IPS-20b (cell line): ENCODE results near the gene GAD2.
"Not testable (repeated sequence)": the region's sequence is repeated elsewhere in the genome, so short reads cannot be mapped to it uniquely, and the experiment has no call there.

Experiments
- H3K27ac ChIP-seq: one replicate; pipeline ENCODE4 v1.5.1; 2013; ENCODE audit warnings: low read length
- H3K27me3 ChIP-seq: 2 replicates; pipeline ENCODE4 v1.6.1; 2013; ENCODE audit warnings: mild to moderate bottlenecking, low read length, inconsistent platforms; ENCODE audit not compliant: insufficient read depth
- H3K36me3 ChIP-seq: 2 replicates; pipeline ENCODE4 v1.6.1; 2013; ENCODE audit warnings: low read depth, mild to moderate bottlenecking, inconsistent platforms, low read length, moderate library complexity; ENCODE audit not compliant: insufficient read depth
- H3K4me1 ChIP-seq: 2 replicates; pipeline ENCODE4 v1.6.1; 2013; ENCODE audit warnings: mild to moderate bottlenecking, control low read depth, inconsistent platforms, low read length, moderate library complexity; ENCODE audit not compliant: insufficient read depth
- H3K4me3 ChIP-seq: 2 replicates; pipeline ENCODE4 v1.5.1; 2013; ENCODE audit warnings: mild to moderate bottlenecking, low read length, inconsistent platforms
- H3K9ac ChIP-seq: 2 replicates; pipeline ENCODE4 v1.6.1; 2013; ENCODE audit warnings: low read depth, mild to moderate bottlenecking, inconsistent platforms, low read length, moderate library complexity
- H3K9me3 ChIP-seq: 2 replicates; pipeline ENCODE4 v1.6.1; 2013; ENCODE audit warnings: mild to moderate bottlenecking, low read depth, low read length, inconsistent platforms; ENCODE audit not compliant: insufficient read depth

Gene GAD2

DNA sequence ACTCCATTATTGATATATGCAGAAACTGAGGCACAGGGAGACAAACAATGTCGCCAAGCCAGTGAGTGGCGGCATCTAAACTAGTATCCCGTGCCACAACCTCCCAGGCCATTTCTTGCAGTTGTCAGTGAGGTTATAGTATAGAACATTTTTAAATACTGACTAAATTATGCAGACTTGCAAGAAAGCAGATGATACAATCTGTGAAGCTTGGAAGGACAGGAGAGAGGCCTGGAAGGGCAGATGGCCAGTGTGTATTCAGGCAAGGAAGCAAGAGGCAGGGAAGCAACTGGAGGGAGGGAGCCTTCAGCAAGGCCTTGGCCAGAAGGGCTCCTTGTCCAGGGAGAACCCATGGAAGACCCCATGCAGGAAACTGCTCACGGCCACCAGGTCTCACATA is 111.2 kb downstream of the GAD2 start:
- H3K36me3 ChIP-seq = no peaks in the 10 kb centered on the region
- H3K4me3 ChIP-seq = no peak overlapping the region
- no peaks in the 10 kb centered on the region for H3K4me1 ChIP-seq
- no peaks in the 10 kb centered on the region for H3K27me3 ChIP-seq
- no peak overlapping the region for H3K27ac ChIP-seq
- no peaks in the 10 kb centered on the region for H3K9me3 ChIP-seq
- no peak overlapping the region for H3K9ac ChIP-seq

DNA sequence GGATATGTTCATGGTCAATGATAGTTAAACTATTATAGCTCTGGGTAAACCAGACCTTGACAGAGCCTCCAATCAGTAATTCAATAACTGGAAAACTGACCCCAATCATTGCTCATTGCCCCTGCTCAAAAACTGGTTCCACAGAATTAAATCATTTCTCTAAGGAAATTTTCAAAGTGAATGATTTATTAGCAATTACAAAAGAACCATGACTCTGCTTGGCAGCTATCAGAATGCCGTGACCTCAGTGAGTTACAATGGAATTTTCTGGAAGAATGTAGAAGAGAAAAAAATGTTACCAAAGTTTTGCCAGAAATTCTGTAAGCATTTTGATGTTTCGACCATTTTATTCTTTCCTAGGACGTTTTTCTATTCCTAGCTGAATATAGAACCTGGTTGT is 114.8 kb downstream of the GAD2 start:
- Histone ChIP-seq H3K4me1 (no peaks in the 10 kb centered on the region), H3K27me3 (no peaks in the 10 kb centered on the region), H3K9me3 (no peaks in the 10 kb centered on the region), H3K36me3 (no peaks in the 10 kb centered on the region), H3K4me3 (no peak overlapping the region), H3K9ac (no peak overlapping the region), H3K27ac (no peak overlapping the region)

DNA sequence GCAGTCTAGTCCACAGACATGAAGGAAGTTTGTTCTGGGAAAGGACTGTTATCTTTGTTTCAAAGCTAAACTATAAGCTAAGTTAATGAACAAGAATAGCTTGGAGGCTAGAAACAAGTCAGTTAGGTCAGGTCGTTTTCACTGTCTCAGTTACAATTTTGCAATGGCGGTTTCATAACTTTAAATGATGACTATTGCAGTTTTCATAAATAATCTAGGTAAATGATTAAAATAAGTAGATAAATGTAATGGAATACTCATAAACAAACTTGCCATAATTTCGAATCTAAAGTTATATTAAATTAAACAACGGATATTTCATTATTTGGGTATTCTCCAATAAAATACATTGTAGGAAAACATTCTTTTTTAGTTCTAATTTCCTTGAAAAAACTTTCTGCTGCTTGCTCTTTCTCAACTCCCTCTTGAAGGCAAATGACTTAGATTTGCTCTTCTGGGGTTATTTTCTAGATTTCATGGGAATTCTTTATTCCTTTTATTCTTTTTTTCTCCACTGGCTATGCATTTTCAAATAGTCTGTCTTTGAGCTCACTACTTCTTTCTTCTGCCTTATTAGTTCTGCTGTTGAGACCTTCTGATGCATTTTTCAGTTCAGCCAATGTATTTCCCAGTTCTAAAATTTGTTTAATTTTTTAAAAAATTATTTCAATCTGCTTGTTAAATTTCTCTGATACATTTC is 117.8 kb downstream of the GAD2 start:
- H3K27me3 ChIP-seq = no peaks in the 10 kb centered on the region
- H3K9me3 ChIP-seq = no peaks in the 10 kb centered on the region
- no peak overlapping the region for H3K4me3 ChIP-seq
- no peak overlapping the region for H3K9ac ChIP-seq
- H3K27ac ChIP-seq = no peak overlapping the region
- H3K4me1 ChIP-seq = no peaks in the 10 kb centered on the region
- H3K36me3 ChIP-seq = no peaks in the 10 kb centered on the region

DNA sequence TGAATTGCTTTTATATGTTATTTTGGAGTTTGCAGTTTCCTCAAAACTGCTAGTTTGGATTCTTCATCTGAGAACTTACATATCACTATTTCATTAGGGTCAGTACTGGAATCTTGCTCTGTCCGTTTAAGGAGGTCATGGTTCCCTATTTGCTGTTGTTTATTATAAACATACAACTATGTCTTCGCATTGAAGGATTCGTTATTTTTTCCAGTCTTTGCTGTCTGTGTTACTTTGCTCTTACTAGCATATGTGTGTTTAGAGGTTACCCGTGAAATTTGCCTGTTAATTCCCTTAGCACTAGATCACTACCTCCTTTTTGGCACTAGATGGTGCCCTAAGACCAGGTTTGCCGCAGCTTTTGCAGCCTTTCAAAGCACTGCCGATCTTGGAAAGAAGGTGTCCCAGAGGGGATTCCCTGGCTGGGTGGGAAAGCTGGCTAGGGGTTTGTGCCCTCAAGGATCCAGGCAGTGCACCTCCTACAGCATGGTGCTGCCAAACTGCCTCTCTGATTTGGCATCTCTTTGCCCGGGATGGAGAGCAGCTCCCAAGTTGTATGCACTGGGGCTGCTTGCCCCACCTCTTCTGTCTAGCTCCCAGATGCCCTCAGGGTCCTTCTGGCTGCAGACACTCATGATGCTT is 118.5 kb downstream of the GAD2 start:
- no peak overlapping the region for H3K9ac ChIP-seq
- H3K27ac ChIP-seq = no peak overlapping the region
- H3K36me3 ChIP-seq = no peaks in the 10 kb centered on the region
- no peaks in the 10 kb centered on the region for H3K9me3 ChIP-seq
- H3K4me3 ChIP-seq = peak overlapping the region; percentile 40; the same call in 1 of the 2 replicates
- H3K4me1 ChIP-seq = no peaks in the 10 kb centered on the region
- no peaks in the 10 kb centered on the region for H3K27me3 ChIP-seq

DNA sequence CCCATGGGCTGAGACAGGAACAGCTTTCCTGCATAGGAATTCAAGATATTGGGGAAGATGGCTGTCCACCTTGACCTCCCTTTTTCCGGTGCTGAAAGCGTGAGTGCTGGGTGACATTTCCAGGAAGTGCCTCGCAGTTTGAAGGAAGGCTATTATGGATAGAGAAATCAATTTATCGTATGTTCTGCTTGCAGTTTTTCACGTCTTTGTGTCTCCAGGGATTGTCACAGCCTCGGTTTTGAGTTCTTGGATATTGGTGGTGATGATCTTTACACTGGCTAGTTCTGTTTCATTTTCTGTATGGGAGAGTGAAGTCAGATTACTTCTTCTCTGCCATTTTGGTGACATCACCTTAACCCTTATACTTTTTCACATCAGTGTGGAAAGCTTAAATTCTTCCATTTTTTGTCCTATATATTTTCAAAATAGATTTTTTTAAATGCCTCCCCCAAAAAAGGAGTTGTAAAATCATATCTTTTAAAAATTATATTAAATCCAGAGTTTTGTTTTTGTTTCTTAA is 119.1 kb downstream of the GAD2 start:
- H3K9me3 ChIP-seq = no peaks in the 10 kb centered on the region
- no peak overlapping the region for H3K9ac ChIP-seq
- peak overlapping the region; percentile 40; the same call in 1 of the 2 replicates for H3K4me3 ChIP-seq
- H3K27me3 ChIP-seq = no peaks in the 10 kb centered on the region
- no peak overlapping the region for H3K27ac ChIP-seq
- no peaks in the 10 kb centered on the region for H3K36me3 ChIP-seq
- no peaks in the 10 kb centered on the region for H3K4me1 ChIP-seq

DNA sequence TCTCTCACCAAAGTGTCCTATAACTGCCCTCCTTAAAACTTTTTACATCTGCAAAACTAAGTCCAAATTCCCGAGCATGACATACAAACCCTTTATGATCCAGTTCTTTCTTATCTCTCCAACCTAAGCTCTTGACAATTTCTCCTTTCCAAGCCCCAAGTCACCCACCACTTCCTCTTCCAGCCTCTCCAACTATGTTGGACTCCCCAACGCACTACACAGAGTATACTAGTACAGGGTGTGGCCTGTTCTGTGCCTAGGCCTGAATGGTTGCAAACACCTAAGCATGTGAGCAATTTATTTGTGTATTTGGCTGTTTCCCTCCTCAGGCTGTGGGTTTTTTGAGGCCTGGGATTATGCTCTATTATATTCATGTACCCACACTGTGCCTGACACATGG is 120.4 kb downstream of the GAD2 start:
- Histone ChIP-seq H3K9me3 (no peaks in the 10 kb centered on the region), H3K4me3 (no peak overlapping the region)

DNA sequence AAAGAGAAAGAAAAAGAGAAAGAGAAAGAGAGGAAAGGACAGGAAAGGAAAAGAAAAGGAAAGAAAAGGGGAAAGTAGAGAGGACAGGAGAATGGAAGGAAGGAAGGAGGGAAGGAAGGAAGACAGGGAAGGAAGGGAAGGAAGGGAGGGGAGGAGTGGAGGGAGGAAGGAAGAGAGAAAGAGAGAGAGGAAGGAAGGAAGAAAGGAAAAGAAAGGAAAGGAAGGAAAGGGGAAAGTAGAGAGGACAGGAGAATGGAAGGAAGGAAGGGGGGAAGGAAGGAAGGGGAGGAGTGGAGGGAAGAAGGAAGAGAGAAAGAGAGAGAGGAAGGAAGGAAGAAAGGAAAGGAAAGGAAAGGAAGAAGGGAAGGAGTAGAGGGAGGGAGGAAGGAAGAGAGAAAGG is 125.1 kb downstream of the GAD2 start:
- Histone ChIP-seq H3K9me3 (no peaks in the 10 kb centered on the region), H3K27ac (no peak overlapping the region), H3K4me3 (no peak overlapping the region), H3K4me1 (no peaks in the 10 kb centered on the region), H3K9ac (no peak overlapping the region), H3K27me3 (peaks cover 5% of the 10 kb centered on the region; the same call in 1 of the 2 replicates), H3K36me3 (no peaks in the 10 kb centered on the region)

More for the DNA sequence above, 120.4 kb downstream of the GAD2 start:
- no peaks in the 10 kb centered on the region for H3K4me1 ChIP-seq
- no peaks in the 10 kb centered on the region for H3K36me3 ChIP-seq
- H3K9ac ChIP-seq = no peak overlapping the region
- peaks cover under 1% of the 10 kb centered on the region; the same call in 1 of the 2 replicates for H3K27me3 ChIP-seq
- H3K27ac ChIP-seq = no peak overlapping the region

DNA sequence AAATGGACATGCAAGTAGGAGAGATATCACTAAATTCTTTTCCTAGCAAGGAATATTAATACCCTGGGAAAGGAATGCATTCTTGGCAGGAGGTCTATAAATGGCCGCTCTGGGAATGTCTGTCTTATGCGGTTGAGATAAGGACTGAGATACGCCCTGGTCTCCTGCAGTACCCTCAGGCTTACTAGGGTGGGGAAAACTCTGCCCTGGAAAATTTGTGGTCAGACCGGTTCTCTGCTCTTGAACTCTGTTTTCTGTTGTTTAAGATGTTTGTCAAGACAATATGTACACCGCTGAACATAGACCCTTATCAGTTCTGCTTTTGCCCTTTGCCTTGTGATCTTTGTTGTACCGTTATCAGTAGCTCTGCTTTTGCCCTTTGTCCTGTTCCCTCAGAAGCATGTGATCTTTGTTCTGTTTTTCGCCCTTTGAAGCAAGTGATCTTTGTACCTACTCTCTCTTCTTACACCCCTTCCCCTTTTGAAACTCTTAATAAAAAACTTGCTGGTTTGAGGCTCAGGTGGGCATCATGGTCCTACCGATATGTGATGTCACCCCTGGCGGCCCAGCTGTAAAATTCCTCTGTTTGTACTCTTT is 132.3 kb downstream of the GAD2 start:
- not testable (repeated sequence) for H3K4me1 ChIP-seq, H3K9ac ChIP-seq, H3K36me3 ChIP-seq, H3K27me3 ChIP-seq, H3K9me3 ChIP-seq, H3K27ac ChIP-seq, H3K4me3 ChIP-seq
